H1 (cell line): Measurements from ENCODE around the gene PIK3R5. TPM values are rescaled to one million over a fixed set of nuclear protein-coding genes. Genes with fewer than 3 reads are reported as not detected.
A peak's percentile ranks its signal among the peaks of the same experiment; 100 is the strongest.

Experiments used
- CTCF ChIA-PET: fragments of 300-600 bp; sonication (Branson Sonifier 250); formaldehyde crosslinking; loops from one replicate; lab custom pipeline; 2021; ENCODE audit not compliant: partially characterized antibody; lab: Charles Lee
- POLR2A ChIA-PET: fragments of 300-600 bp; sonication (Branson Sonifier 250); formaldehyde crosslinking; loops from one replicate; lab custom pipeline; 2021; ENCODE audit warnings: inconsistent platforms; ENCODE audit not compliant: partially characterized antibody; lab: Charles Lee
- DNase-seq, 2 experiments: peaks; one replicate each; pipeline versions ENCODE4 v3.0.0 to v3.0.0-alpha.2; 2010 to 2022; ENCODE audit warnings: low spot score in 2 of 2, low read depth in 1 of 2, mixed read lengths in 1 of 2
- FAIRE-seq: peaks from 2 replicates; lab custom pipeline; 2011; peaks lifted over from hg19 to GRCh38; lab: Jason Lieb, UNC
- H2AFZ ChIP-seq: 2 replicates; pipeline ENCODE4 v1.8.1; 2012; ENCODE audit warnings: low read length, inconsistent platforms
- H2AK5ac ChIP-seq: 2 replicates; pipeline ENCODE4 v1.6.1; 2013; ENCODE audit warnings: low read depth, low read length
- H2BK120ac ChIP-seq: replicated peaks from 2 replicates; pipeline ENCODE3; 2013; ENCODE audit warnings: low read depth, low read length, inconsistent platforms
- H2BK12ac ChIP-seq: 2 replicates; pipeline ENCODE4 v1.6.1; 2013; ENCODE audit warnings: low read depth, low read length
- H2BK15ac ChIP-seq: 2 replicates; pipeline ENCODE4 v1.6.1; 2013; ENCODE audit warnings: low read length
- H2BK20ac ChIP-seq: 2 replicates; pipeline ENCODE4 v1.6.1; 2013; ENCODE audit warnings: low read length
- H2BK5ac ChIP-seq: 2 replicates; pipeline ENCODE4 v1.6.1; 2013; ENCODE audit warnings: low read depth, low read length
- H3K14ac ChIP-seq: 2 replicates; pipeline ENCODE4 v1.6.1; 2013; ENCODE audit warnings: inconsistent platforms; ENCODE audit not compliant: insufficient read length
- H3K18ac ChIP-seq: 2 replicates; pipeline ENCODE4 v1.6.1; 2013; ENCODE audit warnings: low read length; ENCODE audit errors: extremely low read depth
- H3K23ac ChIP-seq: 2 replicates; pipeline ENCODE4 v1.6.1; 2013; ENCODE audit warnings: inconsistent platforms; ENCODE audit not compliant: insufficient read length
- H3K23me2 ChIP-seq: 2 replicates; pipeline ENCODE4 v1.6.1; 2013; ENCODE audit warnings: low read depth, low read length
- H3K27ac ChIP-seq: 2 replicates; pipeline ENCODE4 v1.6.1; 2011; ENCODE audit warnings: low read depth, low read length, inconsistent platforms
- H3K27me3 ChIP-seq, 4 experiments: replicated peaks in 1 of 4; 1 replicate in 1 of 4; 2 replicates in 3 of 4; pipeline versions ENCODE4 v1.6.1 to v1.8.1; 2011 to 2013; ENCODE audit warnings: low read length in 3 of 4, mild to moderate bottlenecking in 3 of 4, inconsistent platforms in 2 of 4, mixed read lengths in 2 of 4, moderate library complexity in 1 of 4; ENCODE audit not compliant: control insufficient read depth in 3 of 4, insufficient read depth in 3 of 4; ENCODE audit errors: extremely low read depth in 1 of 4
- H3K36me3 ChIP-seq, 4 experiments: 2 replicates each; pipeline versions ENCODE4 v1.6.1 to v1.8.1; 2011 to 2013; ENCODE audit warnings: mild to moderate bottlenecking in 4 of 4, low read length in 3 of 4, moderate library complexity in 2 of 4, control low read depth in 1 of 4, inconsistent platforms in 1 of 4; ENCODE audit not compliant: insufficient read depth in 4 of 4, control insufficient read depth in 2 of 4
- H3K4ac ChIP-seq: replicated peaks from 2 replicates; pipeline ENCODE3; 2013; ENCODE audit warnings: low read length, low read depth, mixed read lengths, inconsistent platforms; ENCODE audit not compliant: insufficient read length
- H3K4me1 ChIP-seq, 4 experiments: replicated peaks in 1 of 4; 1 replicate in 1 of 4; 2 replicates in 3 of 4; pipeline versions ENCODE4 v1.6.1 to v1.8.1; 2011 to 2013; ENCODE audit warnings: low read length in 3 of 4, inconsistent platforms in 2 of 4, mixed read lengths in 1 of 4; ENCODE audit not compliant: insufficient read depth in 4 of 4, control insufficient read depth in 3 of 4
- H3K4me2 ChIP-seq, 2 experiments: 2 replicates each; pipeline versions ENCODE4 v1.6.1 to v1.8.1; 2011 to 2013; ENCODE audit warnings: low read depth in 2 of 2, low read length in 2 of 2, control low read depth in 1 of 2, inconsistent platforms in 1 of 2, mild to moderate bottlenecking in 1 of 2; ENCODE audit not compliant: insufficient read depth in 1 of 2
- H3K4me3 ChIP-seq, 4 experiments: fragments of 200-600, 300-600 bp in 1 of 4; sonication (generic), shearing (Covaris generic), sonication (Bioruptor Twin) in 1 of 4; 2 replicates each; pipeline versions ENCODE4 v1.5.1 to v1.8.1; 2011 to 2016; ENCODE audit warnings: low read length in 4 of 4, low read depth in 3 of 4, control low read depth in 2 of 4, inconsistent platforms in 2 of 4, mild to moderate bottlenecking in 2 of 4, mixed read lengths in 1 of 4, moderate library complexity in 1 of 4; ENCODE audit not compliant: insufficient read depth in 2 of 4; ENCODE audit errors: extremely low read depth in 1 of 4
- H3K56ac ChIP-seq: replicated peaks from 2 replicates; pipeline ENCODE3; 2013; ENCODE audit warnings: low read depth, mild to moderate bottlenecking, mixed read lengths, low read length, inconsistent platforms; ENCODE audit not compliant: insufficient read length
- H3K79me1 ChIP-seq: 2 replicates; pipeline ENCODE4 v1.6.1; 2013; ENCODE audit warnings: low read depth, low read length, control low read depth
- H3K79me2 ChIP-seq, 2 experiments: 2 replicates each; pipeline versions ENCODE4 v1.6.1 to v1.8.1; 2012 to 2013; ENCODE audit warnings: low read length in 2 of 2, mild to moderate bottlenecking in 2 of 2, inconsistent platforms in 1 of 2; ENCODE audit not compliant: insufficient read depth in 2 of 2, control insufficient read depth in 1 of 2
- H3K9ac ChIP-seq, 4 experiments: replicated peaks in 1 of 4; 1 replicate in 1 of 4; 2 replicates in 3 of 4; pipeline versions ENCODE4 v1.6.1 to v1.8.1; 2011 to 2013; ENCODE audit warnings: low read depth in 3 of 4, low read length in 3 of 4, control low read depth in 2 of 4, mild to moderate bottlenecking in 2 of 4, moderate library complexity in 2 of 4, inconsistent platforms in 1 of 4; ENCODE audit errors: extremely low read depth in 1 of 4
- H3K9me3 ChIP-seq, 2 experiments: 2 replicates each; pipeline versions ENCODE4 v1.6.1 to v1.8.1; 2012 to 2013; ENCODE audit warnings: mild to moderate bottlenecking in 2 of 2, moderate library complexity in 2 of 2, control low read depth in 1 of 2, inconsistent platforms in 1 of 2, low read depth in 1 of 2, low read length in 1 of 2, mixed read lengths in 1 of 2; ENCODE audit not compliant: insufficient read depth in 2 of 2
- H4K20me1 ChIP-seq, 2 experiments: replicated peaks in 1 of 2; 2 replicates each; pipeline versions ENCODE3 to v1.8.1; 2011 to 2013; ENCODE audit warnings: inconsistent platforms in 2 of 2, low read length in 2 of 2, mild to moderate bottlenecking in 1 of 2; ENCODE audit not compliant: insufficient read depth in 2 of 2, control insufficient read depth in 1 of 2
- H4K5ac ChIP-seq: 2 replicates; pipeline ENCODE4 v1.6.1; 2013; ENCODE audit warnings: low read length, low read depth, mixed read lengths, inconsistent platforms; ENCODE audit not compliant: insufficient read length
- H4K8ac ChIP-seq: 2 replicates; pipeline ENCODE4 v1.8.0; 2013; ENCODE audit warnings: mild to moderate bottlenecking, moderate library complexity, low read length, inconsistent platforms; ENCODE audit not compliant: insufficient read depth; ENCODE audit errors: extremely low read depth
- H4K91ac ChIP-seq: replicated peaks from 2 replicates; pipeline ENCODE3; 2013; ENCODE audit warnings: low read length, mixed read lengths, inconsistent platforms; ENCODE audit not compliant: insufficient read length
- RAD21 ChIP-seq, 2 experiments: IDR thresholded peaks in 1 of 2; conservative IDR thresholded peaks in 1 of 2; 2 replicates each; pipeline ENCODE4 v1.6.1; 2011; ENCODE audit warnings: low read depth in 2 of 2, low read length in 2 of 2, improper control_type of control experiment in 1 of 2, inconsistent platforms in 1 of 2, mild to moderate bottlenecking in 1 of 2, moderate library complexity in 1 of 2
- RNF2 ChIP-seq: fragments of 200-900, 300-1000 bp; sonication (generic); IDR thresholded peaks from 2 replicates; pipeline ENCODE4 v1.7.1; 2016; ENCODE audit warnings: borderline replicate concordance, low read depth, mild to moderate bottlenecking, antibody characterized with exemption, low read length; ENCODE audit not compliant: poor library complexity, severe bottlenecking; ENCODE audit errors: missing control alignments
- SUZ12 ChIP-seq: fragments of 200-600 bp; sonication (generic); IDR thresholded peaks from 2 replicates; pipeline ENCODE4 v1.6.1; 2012; ENCODE audit warnings: mild to moderate bottlenecking, inconsistent platforms, low read length, moderate library complexity, mixed read lengths
- WGBS, 2 experiments: shearing (Covaris generic) in 1 of 2; methylation state at CpG; one replicate each; pipeline versions ENCODE4 v1.1.6 to v1.1.7; 2013 to 2015; ENCODE audit warnings: low lambda C conversion rate in 2 of 2, mixed read lengths in 2 of 2, inconsistent platforms in 1 of 2, low coverage in 1 of 2, missing lambda C conversion rate in 1 of 2; ENCODE audit not compliant: insufficient replicate concordance in 2 of 2, insufficient coverage in 1 of 2, insufficient read length in 1 of 2; ENCODE audit errors: extremely low coverage in 1 of 2, missing lambda C conversion rate in 1 of 2; 5-methylcytosine and 5-hydroxymethylcytosine counted together
- polyA plus RNA-seq, 7 experiments: library from polyadenylated mRNA; depleted of rRNA in 3 of 7; stranded (reverse) in 5 of 7; unstranded in 2 of 7; fragments of >200 nt in 5 of 7; fragments of 200-250 nt in 2 of 7; gene quantifications; 1 replicate in 5 of 7; 2 replicates in 1 of 7; 4 replicates in 1 of 7; pipeline versions ENCODE4 v1.2.1 to v1.2.3, GENCODE V29; 2011 to 2013; ENCODE audit warnings: missing spikeins in 2 of 7, mixed read lengths in 2 of 7
- total RNA-seq: library from RNA; stranded (reverse); fragmentation: NEBNext Ultra II Directional; extraction: Animal tissue kit (Norgen Biotek cat#: 25700); gene quantifications from 2 replicates; pipeline ENCODE4 v1.2.1, GENCODE V29; 2021
- TF ChIP-seq, protein P1 (sequence below): IDR thresholded peaks from 2 replicates; pipeline ENCODE4 v1.6.1; 2012; ENCODE audit warnings: inconsistent platforms
- TF ChIP-seq, protein P2 (sequence below), 3 experiments: IDR thresholded peaks; 1 replicate in 2 of 3; 2 replicates in 1 of 3; pipeline versions ENCODE4 v1.5.1 to v1.6.1; 2011; ENCODE audit warnings: low read length in 3 of 3, mild to moderate bottlenecking in 3 of 3, inconsistent platforms in 2 of 3, low read depth in 1 of 3, moderate library complexity in 1 of 3; ENCODE audit not compliant: insufficient read depth in 1 of 3; ENCODE audit errors: control extremely low read depth in 1 of 3

PIK3R5 gene
- total and polyA plus RNA-seq, 2 of the 8 experiments (the other 6 are each of a cell fraction or from before 2014, with no cell fraction given): 2.7 to 4.3 TPM

DNA sequence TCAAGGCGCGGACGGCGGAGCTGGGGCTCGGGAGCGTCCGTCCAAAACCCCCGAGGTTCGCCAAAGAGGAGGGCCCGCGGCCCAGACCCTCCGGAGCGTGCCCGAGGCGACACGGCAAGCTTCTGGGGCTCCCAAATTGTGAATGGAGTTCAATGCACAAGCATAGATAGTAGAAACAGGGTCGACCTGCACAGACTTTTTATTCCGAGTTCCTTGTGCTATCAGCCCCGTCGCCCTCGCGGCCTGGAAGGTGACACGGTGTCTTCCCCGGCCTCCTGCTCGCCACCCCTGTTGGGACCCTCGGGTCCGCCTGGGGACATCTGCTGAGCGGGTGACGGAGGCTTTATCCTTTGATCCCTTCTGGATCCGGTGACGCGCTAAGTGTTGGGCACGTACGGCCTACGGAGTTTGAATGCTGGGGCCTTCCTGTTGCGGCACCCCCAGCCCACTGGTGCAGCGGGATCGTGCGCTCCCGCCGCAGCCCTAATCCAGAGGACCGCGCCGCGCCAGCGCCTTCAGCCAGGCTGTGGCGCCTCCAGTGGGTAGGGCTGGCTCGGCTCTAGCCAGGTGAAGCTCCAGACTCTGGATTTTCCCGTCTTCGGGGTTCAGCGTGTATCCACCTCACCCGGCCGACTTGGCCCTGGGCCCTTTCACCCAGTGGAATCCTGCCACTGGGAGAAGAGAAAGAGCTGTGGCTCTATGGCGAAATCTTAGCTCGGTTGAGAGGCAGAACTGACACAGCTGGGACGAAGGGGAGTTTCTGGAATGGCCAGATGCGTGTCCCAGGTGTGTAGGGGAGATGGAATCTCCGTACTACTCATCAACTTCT, 38.8 kb upstream of the PIK3R5 start:
- FAIRE-seq (no peak), DNase-seq (peak in 1 of 2 experiments; percentile 77)
- no peak overlapping the region for H3K9ac ChIP-seq
- H2BK5ac ChIP-seq: no peak overlapping the region; the same call in 1 of the 2 replicates
- no peak overlapping the region for H3K4ac ChIP-seq
- H3K27me3 ChIP-seq: peaks cover 56 to 72% (median 64%) of the 10 kb centered on the region in 4 experiments
- no peaks in the 10 kb centered on the region for H3K79me1 ChIP-seq
- H2AFZ ChIP-seq: no peak overlapping the region; the same call in 1 of the 2 replicates
- H2BK15ac ChIP-seq: 0 out of 2 replicates have a peak overlapping the region, but pooled peaks have one; percentile 61
- H3K56ac ChIP-seq: no peak overlapping the region
- H2BK120ac ChIP-seq: no peak overlapping the region
- H3K79me2 ChIP-seq: no peaks in the 10 kb centered on the region
- H3K23me2 ChIP-seq: peaks cover 8% of the 10 kb centered on the region; the same call in 1 of the 2 replicates
- peaks cover 0 to 5% (median 0%) of the 10 kb centered on the region in 4 experiments; a peak in 1 of 8 replicates for H3K36me3 ChIP-seq
- WGBS, 2 experiments: 6% methylated on average over 40 of the region's 58 CpGs; no CpG with 5 or more reads in 1 of the 2 experiments
- H4K91ac ChIP-seq: no peak overlapping the region
- CTCF ChIA-PET: interaction anchor here (0.6 to 4.5 kb wide), 18 partner anchors 8 to 288 kb away, joined by 3 to 38 read pairs (median 3); partner anchors contain the start of gene NTN1
- H4K5ac ChIP-seq: no peak overlapping the region
- no peak overlapping the region for H2BK20ac ChIP-seq
- no peak overlapping the region for H3K14ac ChIP-seq
- H3K4me1 ChIP-seq: peaks cover 6 to 17% (median 10%) of the 10 kb centered on the region in 4 experiments
- no peak overlapping the region for H2AK5ac ChIP-seq
- H3K18ac ChIP-seq: no peak overlapping the region; the same call in none of the 2 replicates
- POLR2A ChIA-PET: interaction anchor here (1.6 to 1.9 kb wide), 3 partner anchors 8 to 17 kb away, joined by 3 to 7 read pairs (median 4); partner anchors contain the start of gene NTN1
- H4K20me1 ChIP-seq: peaks cover 2 to 6% of the 10 kb centered on the region in 2 experiments
- H3K9me3 ChIP-seq: peaks cover 0 to 4% of the 10 kb centered on the region in 2 experiments; a peak in 1 of 4 replicates
- H4K8ac ChIP-seq: 0 out of 2 replicates have a peak overlapping the region, but pooled peaks have one; percentile 80
- no peak overlapping the region for H2BK12ac ChIP-seq
- H3K4me2 ChIP-seq: peak overlapping the region; percentile 80 to 82
- peak overlapping the region; percentile 6 to 61 (median 20); a peak in 6 of 8 replicates for H3K4me3 ChIP-seq
- H3K27ac ChIP-seq: no peak overlapping the region
- H3K23ac ChIP-seq: no peak overlapping the region
- TF ChIP-seq RNF2 (peak; percentile 66), SUZ12 (peak; percentile 99), RAD21 (IDR thresholded peaks at IDR 0.05 in 1 of 2, conservative IDR thresholded peaks at IDR 0.05 in 1 of 2; ENCODE audit: low read depth in 2 of 2, low read length in 2 of 2) (peak; percentile 16 to 45; a peak in 3 of 4 replicates)
- TF ChIP-seq, protein P1, sequence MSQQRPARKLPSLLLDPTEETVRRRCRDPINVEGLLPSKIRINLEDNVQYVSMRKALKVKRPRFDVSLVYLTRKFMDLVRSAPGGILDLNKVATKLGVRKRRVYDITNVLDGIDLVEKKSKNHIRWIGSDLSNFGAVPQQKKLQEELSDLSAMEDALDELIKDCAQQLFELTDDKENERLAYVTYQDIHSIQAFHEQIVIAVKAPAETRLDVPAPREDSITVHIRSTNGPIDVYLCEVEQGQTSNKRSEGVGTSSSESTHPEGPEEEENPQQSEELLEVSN: 0 out of 2 replicates have a peak, but pooled peaks have one; percentile 23
- TF ChIP-seq, protein P2, sequence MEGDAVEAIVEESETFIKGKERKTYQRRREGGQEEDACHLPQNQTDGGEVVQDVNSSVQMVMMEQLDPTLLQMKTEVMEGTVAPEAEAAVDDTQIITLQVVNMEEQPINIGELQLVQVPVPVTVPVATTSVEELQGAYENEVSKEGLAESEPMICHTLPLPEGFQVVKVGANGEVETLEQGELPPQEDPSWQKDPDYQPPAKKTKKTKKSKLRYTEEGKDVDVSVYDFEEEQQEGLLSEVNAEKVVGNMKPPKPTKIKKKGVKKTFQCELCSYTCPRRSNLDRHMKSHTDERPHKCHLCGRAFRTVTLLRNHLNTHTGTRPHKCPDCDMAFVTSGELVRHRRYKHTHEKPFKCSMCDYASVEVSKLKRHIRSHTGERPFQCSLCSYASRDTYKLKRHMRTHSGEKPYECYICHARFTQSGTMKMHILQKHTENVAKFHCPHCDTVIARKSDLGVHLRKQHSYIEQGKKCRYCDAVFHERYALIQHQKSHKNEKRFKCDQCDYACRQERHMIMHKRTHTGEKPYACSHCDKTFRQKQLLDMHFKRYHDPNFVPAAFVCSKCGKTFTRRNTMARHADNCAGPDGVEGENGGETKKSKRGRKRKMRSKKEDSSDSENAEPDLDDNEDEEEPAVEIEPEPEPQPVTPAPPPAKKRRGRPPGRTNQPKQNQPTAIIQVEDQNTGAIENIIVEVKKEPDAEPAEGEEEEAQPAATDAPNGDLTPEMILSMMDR (IDR thresholded peaks at IDR 0.05; ENCODE audit: control extremely low read depth in 1 of 3, insufficient read depth in 1 of 3, low read depth in 1 of 3, low read length in 3 of 3): peak; percentile 34 to 46 (median 46)
